GM12878 (cell line): ENCODE data around the gene FBXW8. TPM values are rescaled to one million over a fixed set of nuclear protein-coding genes. Genes with fewer than 3 reads are reported as not detected.

Experiments
- ATAC-seq: fragments of 200-7000 bp; cut with Tn5 transposase; 3 replicates; pipeline ENCODE4 v1.9.1; 2020; ENCODE audit warnings: mild to moderate bottlenecking, moderate library complexity
- BruUV-seq: library from RNA; stranded (reverse); fragments of 400-500 nt; replicated peaks from 2 replicates; lab custom pipeline; 2021; lab: Mats Ljungman, UMichigan
- CTCF ChIA-PET: fragments of 300-600 bp; sonication (Branson Sonifier 250); formaldehyde crosslinking; extraction: SDS; loops from one replicate; lab custom pipeline; 2021; ENCODE audit warnings: inconsistent platforms; lab: Yijun Ruan, JAX
- POLR2A ChIA-PET: fragments of 350-600 bp; formaldehyde crosslinking; extraction: SDS; loops from one replicate; lab custom pipeline; 2021; ENCODE audit warnings: inconsistent platforms; lab: Charles Lee
- RAD21 ChIA-PET: fragments of 300-600 bp; sonication (Branson Sonifier 250); formaldehyde crosslinking; loops from one replicate; lab custom pipeline; 2023; ENCODE audit warnings: antibody characterized with exemption; ENCODE audit not compliant: unreplicated experiment; lab: Charles Lee
- SMC1A ChIA-PET: fragments of 300-600 bp; sonication (Branson Sonifier 250); formaldehyde crosslinking; loops from one replicate; lab custom pipeline; 2023; ENCODE audit not compliant: unreplicated experiment, uncharacterized antibody; lab: Charles Lee
- DNase-seq: peaks from one replicate; pipeline ENCODE4 v3.0.0-alpha.2; 2011; ENCODE audit warnings: low read depth, low spot score
- FAIRE-seq: peaks from 3 replicates; lab custom pipeline; 2011; peaks lifted over from hg19 to GRCh38; lab: Jason Lieb, UNC
- H2AFZ ChIP-seq: 2 replicates; pipeline ENCODE4 v1.6.0; 2011; ENCODE audit warnings: low read depth, low read length, control low read depth; ENCODE audit not compliant: control insufficient read depth
- H3K27ac ChIP-seq: 2 replicates; pipeline ENCODE4 v1.5.1; 2011; ENCODE audit warnings: control low read depth; ENCODE audit not compliant: control insufficient read depth, insufficient read depth
- H3K27me3 ChIP-seq, 2 experiments: replicated peaks in 1 of 2; 2 replicates each; pipeline versions ENCODE4 v1.6.0 to v1.6.1; 2011; ENCODE audit warnings: low read length in 1 of 2; ENCODE audit not compliant: control insufficient read depth in 2 of 2, insufficient read depth in 2 of 2
- H3K36me3 ChIP-seq, 2 experiments: 2 replicates each; pipeline ENCODE4 v1.5.1; 2011; ENCODE audit warnings: low read length in 1 of 2; ENCODE audit not compliant: control insufficient read depth in 2 of 2, insufficient read depth in 2 of 2
- H3K4me1 ChIP-seq: 2 replicates; pipeline ENCODE4 v1.6.1; 2011; ENCODE audit warnings: mild to moderate bottlenecking, low read length, moderate library complexity, mixed read lengths; ENCODE audit not compliant: control insufficient read depth, insufficient read depth
- H3K4me2 ChIP-seq: 2 replicates; pipeline ENCODE4 v1.6.0; 2011; ENCODE audit warnings: control low read depth; ENCODE audit not compliant: control insufficient read depth, insufficient read depth
- H3K4me3 ChIP-seq: fragments of 200-600 bp; sonication (generic); 2 replicates; pipeline ENCODE4 v1.5.1; 2016
- H3K79me2 ChIP-seq: 2 replicates; pipeline ENCODE4 v1.6.0; 2011; ENCODE audit warnings: low read length; ENCODE audit not compliant: control insufficient read depth, insufficient read depth
- H3K9ac ChIP-seq: 2 replicates; pipeline ENCODE4 v1.8.0; 2011; ENCODE audit warnings: low read length, control low read depth, mixed read lengths; ENCODE audit not compliant: control insufficient read depth, insufficient read depth
- H3K9me3 ChIP-seq: replicated peaks from 3 replicates; pipeline ENCODE4 v1.5.1; 2011; ENCODE audit warnings: mild to moderate bottlenecking, low read length; ENCODE audit not compliant: control insufficient read depth, insufficient read depth
- H4K20me1 ChIP-seq: 2 replicates; pipeline ENCODE4 v1.6.0; 2011; ENCODE audit not compliant: control insufficient read depth, insufficient read depth
- EGR1 ChIP-seq, 2 experiments: IDR thresholded peaks; 1 replicate in 1 of 2; 2 replicates in 1 of 2; pipeline ENCODE4 v1.6.1; 2011 to 2012; ENCODE audit warnings: low read depth in 2 of 2, low read length in 2 of 2, borderline replicate concordance in 1 of 2, mild to moderate bottlenecking in 1 of 2, moderate library complexity in 1 of 2
- FOXK2 ChIP-seq: fragments of 450-650 bp; IDR thresholded peaks from 2 replicates; pipeline ENCODE4 v1.6.1; 2017; ENCODE audit warnings: mild to moderate bottlenecking, moderate library complexity
- GABPA ChIP-seq: IDR thresholded peaks from 2 replicates; pipeline ENCODE4 v1.6.1; 2014; ENCODE audit warnings: antibody characterized with exemption, low read depth, mild to moderate bottlenecking, inconsistent platforms
- MTA2 ChIP-seq: fragments of 450-650 bp; IDR thresholded peaks from 2 replicates; pipeline ENCODE4 v1.6.1; 2016; ENCODE audit warnings: low read depth, mild to moderate bottlenecking, moderate library complexity
- NFXL1 ChIP-seq: fragments of 450-650 bp; IDR thresholded peaks from 2 replicates; pipeline ENCODE4 v1.6.1; 2017; ENCODE audit warnings: antibody characterized with exemption, mild to moderate bottlenecking, borderline replicate concordance
- SP1 ChIP-seq: IDR thresholded peaks from one replicate; pipeline ENCODE4 v1.6.1; 2011; ENCODE audit warnings: low read depth, low read length
- STAT1 ChIP-seq: fragments of 450-650 bp; conservative IDR thresholded peaks from 2 replicates; pipeline ENCODE4 v1.6.1; 2014; ENCODE audit warnings: antibody characterized with exemption, mild to moderate bottlenecking
- ZBED1 ChIP-seq: IDR thresholded peaks from 2 replicates; pipeline ENCODE4 v1.6.1; 2016; ENCODE audit warnings: borderline replicate concordance
- WGBS: methylation state at CpG from one replicate; pipeline ENCODE4 v1.1.6; 2016; ENCODE audit warnings: low lambda C conversion rate; ENCODE audit not compliant: insufficient replicate concordance, insufficient coverage; ENCODE audit errors: missing lambda C conversion rate; 5-methylcytosine and 5-hydroxymethylcytosine counted together
- in situ Hi-C: fragments of 300-500 bp; cut with MboI; formaldehyde crosslinking; loops from 9 replicates; pipeline ENCODE4 v1.14.3; 2018; ENCODE audit warnings: mixed read lengths
- intact Hi-C: fragments of 100-400 bp; cut with micrococcal nuclease; formaldehyde crosslinking; loops from one replicate; pipeline ENCODE4 v1.14.2; 2022; ENCODE audit not compliant: unreplicated experiment
- polyA plus RNA-seq, 11 experiments: library from polyadenylated mRNA; depleted of rRNA in 4 of 11; unstranded in 6 of 11; stranded (reverse) in 5 of 11; fragments of >200 nt; fragmentation: Nextera tagmentation in 4 of 11; fragmentation: Illumina TruSeq in 1 of 11; extraction: Ambion mirVana in 4 of 11; extraction: Trizol in 1 of 11; gene quantifications; 1 replicate in 1 of 11; 2 replicates in 10 of 11; pipeline versions ENCODE4 v1.2.1 to v1.2.3, GENCODE V29; 2011 to 2016; ENCODE audit warnings: inconsistent platforms in 2 of 11, missing spikeins in 2 of 11, low read depth in 1 of 11
- total RNA-seq, 4 experiments: library from RNA; depleted of rRNA in 3 of 4; stranded (reverse); fragments of >200 nt in 3 of 4; fragmentation: Illumina TruSeq in 1 of 4; extraction: Trizol in 1 of 4; gene quantifications; 2 replicates each; pipeline versions ENCODE4 v1.2.1 to v1.2.3, GENCODE V29; 2013 to 2021

FBXW8 gene
- total and polyA plus RNA-seq, 10 of the 15 experiments (the other 5 are each of a cell fraction or from before 2014, with no cell fraction given): 0.49 to 7.5 (median 4.4) TPM

GRCh38 chr12:117030187-117030900, 119.6 kb downstream of the FBXW8 start (continued):
- TF ChIP-seq ZBED1 (no peak), STAT1 (no peak), GABPA (no peak)
- TF ChIP-seq, all 136 proteins: peak for 0

GRCh38 chr12:117031843-117032592, 121.3 kb downstream of the FBXW8 start:
- no peak overlapping the region for H3K4me2 ChIP-seq

More at GRCh38 chr12:117031843-117032592, 121.3 kb downstream of the FBXW8 start:
- TF ChIP-seq MTA2 (no peak), NFXL1 (no peak), FOXK2 (no peak), EGR1 (IDR thresholded peaks at IDR 0.05; ENCODE audit: borderline replicate concordance in 1 of 2, low read depth in 2 of 2, low read length in 2 of 2) (no peak), SP1 (no peak)
- Histone ChIP-seq H3K79me2 (no peaks in the 10 kb centered on the region), H2AFZ (no peak overlapping the region), H3K27ac (no peak overlapping the region), H3K4me3 (no peak overlapping the region), H3K36me3 (no peaks in the 10 kb centered on the region; a peak in 2 of 4 replicates), H4K20me1 (no peaks in the 10 kb centered on the region), H3K27me3 (peaks cover 0 to 4% of the 10 kb centered on the region in 2 experiments; a peak in 1 of 4 replicates), H3K9me3 (no peaks in the 10 kb centered on the region), H3K4me1 (no peaks in the 10 kb centered on the region; the same call in 1 of the 2 replicates), H3K9ac (no peak overlapping the region)
- FAIRE-seq (no peak), ATAC-seq (peak; percentile 49), DNase-seq (no peak)
- WGBS: 59% methylated on average over 16 of the region's 17 CpGs
- intact Hi-C loops (no loop called here), in situ Hi-C loops (no loop called here)
- CTCF ChIA-PET: interaction anchor here (1.9 kb wide), 1 partner anchor 88 kb away, joined by 7 read pairs; no protein-coding TSS in a partner anchor
- no TSS peak for BruUV-seq
- RAD21 ChIA-PET: no interaction called here
- POLR2A ChIA-PET: no interaction called here
- SMC1A ChIA-PET: no interaction called here
